HG02610 (cell line): ENCODE results near the gene DCDC2C.
"Not testable (repeated sequence)": the region's sequence is repeated elsewhere in the genome, so short reads cannot be mapped to it uniquely, and the experiment has no call there.

Experiments used
- ATAC-seq: cut with Tn5 transposase; IDR thresholded peaks from one replicate; pipeline ENCODE4 v1.9.1; 2021; ENCODE audit warnings: mild to moderate bottlenecking, moderate library complexity; ENCODE audit not compliant: unreplicated experiment

Gene DCDC2C, protein sequence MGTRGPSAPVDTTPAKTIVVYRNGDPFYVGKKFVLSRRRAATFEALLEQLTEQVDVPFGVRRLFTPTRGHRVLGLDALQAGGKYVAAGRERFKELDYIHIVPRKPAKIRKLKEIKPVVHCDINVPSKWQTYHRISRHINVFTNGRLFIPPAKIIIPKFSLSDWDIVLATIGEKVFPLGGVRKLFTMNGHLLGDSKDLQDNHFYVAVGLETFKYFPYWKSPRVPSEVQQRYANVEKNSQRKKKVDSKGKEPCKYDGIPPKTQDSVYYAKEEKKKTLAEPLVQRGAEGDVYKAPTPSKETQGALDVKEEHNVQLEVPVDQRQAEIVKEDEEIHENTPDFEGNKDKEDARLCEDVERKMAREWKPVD

DNA sequence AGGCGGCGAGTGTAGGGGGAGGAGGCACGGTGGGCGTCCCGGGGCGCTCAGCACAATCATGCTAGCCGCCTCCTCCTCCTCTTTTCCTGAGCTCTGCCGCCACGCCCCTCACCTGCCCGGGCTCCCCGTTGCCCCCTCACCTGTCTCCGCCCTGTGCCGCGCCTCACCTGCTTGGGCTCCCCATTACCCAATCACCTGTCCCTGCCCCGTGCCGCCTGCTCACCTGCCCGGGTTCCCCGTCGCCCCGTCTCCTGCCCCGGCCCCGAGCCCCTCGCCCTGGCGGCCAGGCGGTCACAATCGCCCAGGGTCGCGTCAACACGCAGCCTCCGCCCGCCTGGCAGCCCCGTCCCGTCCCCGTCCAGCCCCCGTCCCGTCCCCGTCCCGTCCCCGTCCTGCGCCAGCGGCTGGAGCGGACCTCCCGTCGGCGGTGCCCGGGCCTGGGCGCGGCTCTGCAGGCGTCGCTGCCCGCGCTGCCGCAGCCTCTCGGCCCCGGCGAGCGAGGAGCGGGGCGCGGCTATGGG lies at the start of gene DCDC2C:
Gene DCDC2C, plus strand, starts transcription at position 340 of the 521 bp plus-strand sequence. Its CDS starts 177 bp downstream, at position 517.
- ATAC-seq: no peak

DNA sequence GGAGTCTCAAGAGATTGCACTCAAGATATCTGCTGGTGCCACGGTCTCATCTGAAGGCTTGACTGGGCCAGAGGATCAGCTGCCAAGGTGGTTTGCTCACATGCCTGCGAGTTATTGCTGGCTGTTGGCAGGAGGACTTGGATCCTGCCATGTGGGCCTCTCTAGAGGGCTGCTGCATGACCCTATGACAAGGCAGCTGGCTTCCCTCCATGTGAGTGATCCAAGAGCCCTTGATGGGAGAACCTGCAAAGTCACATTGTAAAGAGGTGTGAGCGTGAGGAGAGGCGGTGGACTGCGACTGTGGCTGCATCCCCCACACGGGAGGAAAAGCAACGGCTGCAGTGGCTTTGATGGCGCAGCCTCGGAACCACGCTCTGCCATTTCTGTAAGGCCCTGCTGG lies 49.4 kb upstream of the DCDC2C start:
- no peak for ATAC-seq

DNA sequence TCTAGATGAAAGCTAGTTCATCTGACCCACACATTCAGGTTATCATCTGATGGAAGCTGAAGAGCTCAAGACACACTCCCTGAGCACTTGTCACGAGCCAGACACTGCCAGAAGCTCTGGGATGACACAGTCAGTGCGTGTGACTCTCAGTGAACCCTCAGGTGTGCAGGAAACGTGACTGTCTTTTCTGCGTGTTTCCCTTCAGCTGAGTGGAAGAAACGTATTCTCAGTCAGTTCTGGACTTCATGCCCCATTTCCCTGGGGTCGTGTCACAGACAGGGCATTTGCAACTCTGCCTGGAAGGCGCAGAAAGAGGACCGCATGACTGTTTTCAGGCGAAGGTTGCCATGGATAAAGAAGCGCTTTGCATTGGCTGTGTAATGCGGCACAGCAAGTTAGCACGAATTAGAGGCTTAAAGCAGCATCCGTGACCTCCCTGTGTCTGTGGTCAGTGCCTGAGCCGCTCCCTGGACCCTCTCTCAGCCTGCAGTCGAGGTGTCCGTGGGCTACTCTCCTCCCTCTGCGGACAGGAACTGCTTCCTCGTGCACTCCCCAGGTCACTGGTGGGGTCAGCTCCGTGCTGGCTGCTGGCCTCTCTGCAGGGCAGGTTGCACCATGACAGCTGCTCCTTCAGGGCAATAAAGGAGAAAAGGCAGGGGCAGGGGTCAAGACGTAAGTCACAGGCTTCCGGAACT lies 48.7 kb upstream of the DCDC2C start:
- ATAC-seq: no peak

DNA sequence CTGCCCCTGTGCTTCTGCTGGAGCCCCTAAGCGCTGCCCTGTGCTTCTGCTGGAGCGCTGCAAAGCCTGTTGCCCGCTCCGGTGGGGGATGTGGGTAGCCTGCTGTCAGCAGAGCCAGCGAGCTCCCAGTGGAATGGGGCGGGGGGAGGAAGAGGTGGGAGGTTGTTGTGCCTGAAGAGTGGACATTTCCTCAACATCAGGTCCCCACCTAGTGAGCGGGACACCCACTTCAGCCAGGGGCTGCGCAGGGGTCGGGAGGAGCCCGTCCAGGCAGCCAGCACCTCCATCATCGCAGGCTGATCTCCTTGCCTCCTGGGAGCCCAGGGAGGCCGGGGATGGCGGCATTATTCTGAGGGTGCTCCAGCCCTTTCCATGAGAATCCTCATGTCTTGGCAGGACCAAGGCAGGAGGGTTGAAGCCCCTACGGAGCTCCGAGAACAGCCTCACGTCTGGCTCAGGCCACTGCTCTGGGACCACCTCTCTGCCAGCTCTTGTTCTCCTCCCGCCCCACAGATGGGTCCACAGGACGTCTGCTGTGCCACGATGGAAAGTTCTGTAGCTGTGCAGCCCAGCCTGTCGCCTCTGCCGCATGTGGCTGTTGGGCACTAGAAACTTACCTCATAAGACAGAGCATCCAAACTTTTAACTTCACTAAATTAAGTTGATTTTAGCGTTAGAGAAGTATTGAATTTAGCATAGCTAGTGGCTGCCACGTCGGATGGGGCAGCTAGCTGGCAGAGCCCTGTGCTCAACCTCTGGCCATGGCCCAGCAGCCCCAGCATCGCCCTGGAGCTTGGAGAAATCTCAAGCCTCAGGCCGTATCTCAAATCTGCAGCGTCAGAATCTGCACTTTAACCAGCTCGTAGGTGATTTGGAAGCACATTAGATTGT lies 47.3 kb upstream of the DCDC2C start:
- ATAC-seq: no peak

DNA sequence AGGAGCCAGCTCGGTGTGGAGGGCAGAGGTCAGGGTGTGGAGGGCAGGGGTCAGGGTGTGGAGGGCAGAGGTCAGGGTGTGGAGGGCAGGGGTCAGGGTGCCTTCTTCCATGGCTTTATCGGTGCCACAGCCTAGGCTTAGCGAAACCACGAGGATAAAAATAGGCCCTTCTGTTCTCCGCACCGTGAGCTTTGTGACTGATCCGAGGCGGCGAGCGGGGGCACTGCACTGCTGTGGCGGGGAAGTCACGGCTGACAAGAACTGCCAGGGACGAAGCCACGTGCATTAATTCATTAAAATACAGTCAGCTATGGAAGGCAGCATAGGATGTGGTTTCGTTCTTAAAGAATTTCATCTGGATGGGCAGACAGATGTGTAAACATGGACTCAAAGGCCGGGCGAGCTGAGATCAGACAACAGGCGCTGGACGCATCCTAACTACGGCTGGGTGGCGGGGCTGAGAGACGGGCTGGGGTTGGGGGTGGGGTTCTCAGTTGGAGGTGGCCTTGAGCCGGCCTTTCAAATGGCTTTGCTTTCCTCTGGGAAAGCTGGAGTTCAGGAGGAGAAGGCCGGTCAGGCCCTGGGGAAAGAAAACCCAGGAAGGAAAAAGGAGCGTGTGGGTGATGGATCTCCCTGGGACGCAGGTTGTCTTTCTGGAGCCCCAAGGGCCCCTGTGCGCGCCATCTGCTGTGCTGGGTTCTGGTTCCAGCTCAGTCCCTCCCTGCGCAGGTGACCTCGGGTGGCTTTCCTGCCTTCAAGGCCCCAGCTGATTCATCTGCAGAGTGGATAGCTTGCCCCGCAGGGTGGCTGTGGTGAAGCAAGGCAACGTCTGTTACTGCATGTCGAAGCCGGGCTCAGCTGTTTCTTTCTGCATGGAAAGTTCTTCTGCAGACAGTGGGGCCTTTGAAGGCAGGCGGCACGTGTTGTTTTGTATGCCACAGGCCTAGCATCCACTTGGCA lies 46.3 kb upstream of the DCDC2C start:
- ATAC-seq: no peak

DNA sequence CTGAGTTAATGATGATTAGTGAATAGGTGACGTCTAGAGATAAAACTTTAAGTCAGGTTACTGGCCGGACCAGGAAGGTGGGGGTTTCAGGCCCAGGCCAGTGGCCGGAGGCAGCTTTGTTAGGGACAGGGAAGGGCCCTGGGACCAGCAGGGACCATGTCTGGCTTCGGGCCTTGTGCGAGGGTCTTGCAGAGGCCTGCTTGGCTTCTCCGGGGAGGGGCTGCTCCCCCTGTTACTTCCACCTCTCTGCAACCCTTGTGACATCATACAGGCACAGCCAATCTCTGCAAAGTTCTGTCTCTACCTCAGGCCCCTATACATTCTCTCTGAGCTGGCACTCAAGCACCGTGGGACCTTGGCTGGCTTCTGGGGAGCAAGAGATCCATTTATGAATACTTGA lies 45.5 kb upstream of the DCDC2C start, which contains the start of gene ALLC:
Gene ALLC, plus strand, starts transcription at position 320 of the 400 bp plus-strand sequence. CDS start 12,958 bp downstream, outside the sequence.
- no peak for ATAC-seq

DNA sequence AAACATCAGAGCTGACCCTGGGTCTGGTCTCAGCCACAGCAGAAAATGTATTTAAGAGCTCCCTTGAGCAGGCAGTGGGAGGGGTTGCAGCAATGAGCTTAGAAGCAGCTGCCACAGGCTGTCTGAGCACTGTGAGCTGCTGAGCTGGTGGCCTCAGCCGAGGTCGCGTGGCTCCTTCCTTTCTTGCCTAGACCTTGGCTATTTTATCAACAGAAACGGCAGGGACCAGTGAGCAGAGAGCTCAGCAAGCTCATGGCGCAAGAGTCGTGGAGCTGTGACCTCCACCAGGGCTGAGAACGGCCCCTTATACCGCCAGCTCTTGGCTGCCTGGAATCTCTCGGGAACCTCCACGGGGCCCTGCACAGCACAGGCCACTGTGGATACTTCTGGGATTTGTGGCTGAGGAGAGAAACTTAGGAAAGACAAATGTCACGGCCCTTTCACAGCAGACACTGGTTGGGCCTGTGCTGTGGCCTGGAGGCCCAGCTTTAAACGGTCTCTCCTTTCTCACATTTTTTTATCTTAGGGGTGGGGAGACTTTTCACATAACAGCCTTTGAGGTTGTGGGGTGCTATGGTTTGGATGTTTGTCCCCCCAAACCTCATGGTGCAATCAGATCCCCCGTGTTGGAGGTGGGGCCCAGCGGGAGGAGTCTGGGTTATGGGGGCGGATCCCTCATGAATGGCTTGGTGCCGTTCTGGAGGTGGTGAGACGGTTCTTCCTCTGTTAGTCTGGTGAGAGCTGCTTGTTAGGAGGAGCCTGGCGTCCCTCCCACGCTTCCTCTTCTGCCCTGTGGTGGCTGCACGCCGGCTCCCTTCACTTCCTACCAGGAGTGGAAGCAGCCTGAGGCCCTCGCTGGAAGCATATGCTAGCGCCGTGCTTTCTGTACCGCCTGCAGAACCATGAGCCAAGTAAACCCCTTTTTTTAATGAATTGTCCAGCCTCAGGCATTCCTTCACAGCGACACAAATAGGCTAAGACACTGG lies 43.6 kb upstream of the DCDC2C start:
- ATAC-seq: no peak

DNA sequence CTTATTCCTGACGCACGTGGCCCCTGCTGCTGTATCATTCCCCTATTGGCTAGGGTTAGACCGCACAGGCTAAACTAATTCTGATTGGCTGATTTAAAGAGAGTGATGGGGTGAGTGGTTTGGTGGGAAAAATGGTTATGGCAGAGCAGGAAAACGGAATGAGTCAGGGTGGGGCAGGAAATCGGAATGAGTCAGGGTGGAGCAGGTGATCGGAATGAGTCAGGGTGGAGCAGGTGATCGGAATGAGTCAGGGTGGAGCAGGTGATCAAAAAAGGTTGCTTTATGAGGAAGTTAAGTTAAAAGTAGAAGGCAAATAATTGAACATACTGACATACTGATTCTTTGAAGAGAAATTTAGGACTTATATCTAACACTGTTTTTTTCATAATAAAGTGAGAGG lies 42.7 kb upstream of the DCDC2C start:
- not testable (repeated sequence) for ATAC-seq

DNA sequence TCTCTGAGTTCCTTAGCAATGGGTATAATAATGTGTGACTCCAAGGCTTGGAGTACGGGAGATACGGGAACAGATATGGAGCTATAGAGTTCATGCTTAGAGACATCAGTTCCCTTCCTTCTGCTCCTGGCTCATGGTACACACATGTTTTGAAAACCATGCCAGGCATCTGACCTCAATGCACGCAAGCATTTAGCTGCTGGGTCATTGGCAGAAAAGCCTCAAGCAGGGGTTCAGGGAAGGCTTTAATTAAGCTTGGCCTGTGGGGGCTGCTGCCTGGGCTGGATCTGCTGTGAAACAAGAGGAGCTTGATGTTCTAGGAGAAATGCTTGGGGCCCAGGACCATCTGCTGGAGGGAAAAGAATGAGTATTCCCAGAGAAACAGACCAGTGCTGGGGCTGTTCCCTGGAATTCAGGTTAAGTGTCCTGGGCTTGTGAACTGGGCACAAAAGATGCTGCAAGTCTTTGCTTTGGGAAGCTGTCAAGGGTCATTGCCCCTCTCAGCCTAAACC lies 42.2 kb upstream of the DCDC2C start:
- no peak for ATAC-seq

DNA sequence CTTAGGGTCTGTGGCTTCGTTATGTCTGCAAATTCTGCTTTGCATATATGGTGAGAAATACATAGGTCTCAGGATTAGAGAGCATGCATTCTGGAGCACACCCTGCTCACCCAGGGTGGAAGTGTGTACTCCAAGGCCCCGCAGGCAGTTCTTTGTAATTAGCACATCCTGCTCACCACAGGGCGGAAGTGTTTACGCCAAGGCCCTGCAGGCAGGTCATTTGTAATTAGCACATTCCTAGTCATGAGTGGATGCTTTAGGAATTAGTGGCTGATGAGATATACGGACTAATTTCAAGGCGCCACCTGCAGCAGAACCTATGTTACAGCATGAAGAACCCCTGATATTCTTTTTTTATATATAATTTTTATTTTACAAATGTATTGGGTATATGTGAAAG lies 41.1 kb upstream of the DCDC2C start:
- no peak for ATAC-seq

DNA sequence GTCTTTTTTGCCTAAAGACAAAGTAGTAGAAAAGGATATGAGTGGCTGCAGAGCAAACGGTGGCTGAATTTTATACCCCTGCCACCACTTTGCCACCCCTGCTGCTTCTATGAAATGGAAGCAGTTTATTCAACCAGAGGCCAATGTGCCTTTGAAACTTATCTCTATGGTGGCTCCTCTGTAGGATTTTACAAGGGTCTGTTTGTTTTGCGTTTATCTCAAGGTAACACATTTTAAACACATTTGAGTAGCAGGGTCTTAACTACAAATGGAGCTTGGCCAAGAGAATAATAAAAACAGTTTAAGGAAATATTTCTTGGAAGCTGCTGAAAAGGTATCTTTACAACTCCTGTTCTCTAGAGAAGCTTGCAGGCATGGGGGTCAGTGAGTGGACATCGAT lies 39.3 kb upstream of the DCDC2C start:
- no peak for ATAC-seq

DNA sequence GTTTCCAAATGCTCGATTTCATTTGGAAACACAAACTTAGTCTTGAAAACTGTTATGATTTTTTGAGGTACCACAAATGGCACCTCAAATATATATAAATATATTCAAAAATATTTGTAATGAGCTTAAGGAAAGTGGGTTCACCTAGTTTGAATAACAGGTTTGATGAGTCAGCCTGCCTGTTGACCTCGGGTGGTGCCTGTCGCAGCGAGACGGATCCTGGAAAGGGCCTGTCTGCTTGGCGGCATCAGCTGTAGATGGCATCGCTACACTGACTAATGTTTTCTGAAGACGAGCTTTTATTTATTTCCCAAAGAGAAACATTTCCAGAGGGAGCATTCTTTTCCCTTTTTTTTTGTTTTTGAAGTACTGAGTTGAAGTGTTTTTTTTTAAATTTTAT lies 38.5 kb upstream of the DCDC2C start:
- no peak for ATAC-seq

DNA sequence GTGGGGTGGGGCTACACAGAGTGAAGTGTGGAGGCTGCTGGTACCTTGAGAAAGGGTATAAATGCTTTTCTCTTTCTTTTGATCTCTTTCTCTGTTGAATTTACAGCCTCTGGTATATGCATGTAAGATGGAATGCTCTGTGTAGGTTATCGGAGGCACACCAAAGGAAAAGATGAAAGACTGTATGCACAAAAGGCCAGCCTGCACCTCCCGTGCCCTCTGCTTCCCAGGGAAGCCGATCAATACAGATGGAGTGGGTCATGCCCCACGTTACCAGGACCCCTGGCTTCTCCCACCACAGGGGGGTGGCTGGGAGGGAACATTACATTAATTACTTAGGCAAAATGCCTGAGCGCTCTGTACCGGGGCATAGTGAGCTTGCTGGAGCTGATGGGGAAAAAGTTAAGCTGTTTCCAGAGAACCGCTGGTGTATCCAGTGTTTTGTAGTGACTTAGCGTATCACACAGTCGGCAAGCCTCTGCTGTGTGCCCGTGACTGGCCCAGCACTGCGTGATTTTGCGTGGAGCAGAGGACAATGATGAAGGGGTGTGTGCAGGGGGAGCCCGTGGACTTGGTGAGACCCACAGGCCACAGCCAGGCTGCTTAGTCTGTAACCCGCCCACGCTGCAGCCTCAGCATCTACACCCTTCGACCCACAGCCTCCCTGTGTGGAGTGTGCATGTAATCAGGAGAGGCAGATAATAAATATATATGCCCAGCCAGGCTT lies 37.3 kb upstream of the DCDC2C start:
- ATAC-seq: no peak

DNA sequence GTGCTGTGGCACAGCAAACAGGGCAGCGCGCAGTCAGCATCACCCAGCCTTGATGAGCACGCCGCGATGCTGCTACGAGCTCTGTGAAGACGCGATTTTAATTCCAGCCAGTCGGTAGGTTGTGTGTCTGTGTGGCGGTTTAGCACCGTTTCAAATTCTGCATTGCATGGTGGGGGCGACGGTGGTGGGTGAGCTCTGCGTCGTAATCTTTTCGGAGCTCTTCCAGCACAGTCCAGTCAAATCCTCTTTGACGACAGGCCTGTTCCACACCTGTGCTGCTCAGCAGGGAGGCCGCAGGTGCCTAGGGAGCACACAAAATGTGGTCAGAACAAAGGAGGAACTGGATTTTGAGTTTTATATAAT lies 36.8 kb upstream of the DCDC2C start:
- no peak for ATAC-seq

DNA sequence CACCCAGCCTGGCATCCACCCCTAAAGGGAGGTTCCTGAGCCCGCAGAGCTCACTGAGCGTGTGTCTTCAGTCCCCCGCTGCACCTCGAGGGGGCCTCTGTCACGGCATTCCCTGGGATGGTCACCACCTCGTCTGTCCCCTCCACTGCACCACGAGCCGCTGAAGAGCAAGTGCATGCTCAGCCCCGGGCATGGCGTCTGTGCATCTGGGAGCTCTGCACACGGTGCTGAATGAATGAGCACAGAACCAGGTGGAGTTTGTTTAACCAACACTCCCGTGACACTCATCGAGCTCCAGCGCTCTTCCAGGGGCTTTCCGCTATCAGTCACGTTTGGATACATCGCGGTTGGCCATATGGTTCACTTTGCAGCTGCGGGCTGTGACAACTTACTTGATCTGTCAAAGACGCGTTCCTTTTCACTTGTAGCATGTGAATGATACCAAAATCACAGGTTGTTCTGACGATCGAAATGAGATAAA lies 36.2 kb upstream of the DCDC2C start:
- ATAC-seq: no peak

DNA sequence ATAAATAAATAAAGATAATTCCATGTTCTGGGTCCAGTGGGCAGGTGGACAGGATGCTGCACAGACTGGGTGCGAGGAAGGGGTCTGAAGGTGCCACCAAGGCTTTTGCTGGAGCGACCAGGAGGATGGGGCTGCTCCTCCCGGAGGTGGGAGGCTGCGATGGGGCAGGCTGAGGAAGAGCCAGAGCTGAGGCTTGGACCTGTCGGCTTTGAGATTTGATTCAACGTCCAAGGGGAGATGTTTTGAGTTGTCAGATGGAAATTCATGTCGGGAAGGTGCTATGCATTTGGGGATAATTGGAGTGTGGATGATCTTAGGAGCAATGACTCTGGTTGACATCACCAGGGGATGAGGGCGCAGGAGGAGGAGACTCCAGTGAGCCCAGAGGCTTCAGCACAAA lies 33.7 kb upstream of the DCDC2C start:
- no peak for ATAC-seq

DNA sequence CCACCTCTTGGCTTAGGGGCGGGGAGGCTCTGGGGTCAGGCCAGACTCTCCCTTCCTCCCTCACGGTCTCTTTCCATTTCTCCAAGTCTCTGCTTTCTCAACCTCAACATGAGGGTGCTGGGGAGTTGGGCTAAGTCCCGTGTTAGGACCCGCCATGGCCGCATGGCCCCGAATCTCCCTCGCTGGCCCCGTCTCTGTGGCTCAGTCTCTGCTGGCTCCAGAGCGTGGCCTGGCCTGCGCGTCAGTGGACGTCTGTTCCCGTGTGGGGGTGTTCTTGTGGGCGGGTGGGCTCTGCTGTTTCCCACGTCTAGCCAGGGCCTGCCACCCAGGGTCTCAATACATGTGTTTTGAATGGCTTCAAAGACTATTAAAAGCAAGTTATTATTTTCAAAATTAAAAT lies 33.0 kb upstream of the DCDC2C start:
- no peak for ATAC-seq

DNA sequence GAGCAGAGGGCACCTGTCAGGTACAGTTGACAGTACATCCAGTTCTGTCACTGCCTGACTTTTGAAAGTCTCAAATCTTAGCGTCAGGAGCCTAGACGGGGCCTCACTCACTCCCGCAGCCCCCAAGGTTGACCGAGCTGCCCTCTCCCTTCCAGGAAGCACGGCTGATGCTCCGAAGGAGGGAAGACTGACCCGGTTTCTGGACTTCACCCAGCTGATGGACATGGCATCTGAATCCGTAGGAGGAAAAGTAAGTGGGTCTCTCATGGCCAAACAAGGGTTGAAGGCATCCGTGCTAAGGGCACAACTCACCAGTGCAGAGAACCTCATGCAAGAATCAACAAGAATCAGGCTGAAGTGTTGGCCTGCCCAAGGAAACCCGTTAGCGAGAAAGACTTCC lies 32.4 kb upstream of the DCDC2C start:
- ATAC-seq: no peak
